GM12865 (cell line): Measurements from ENCODE around the gene C4orf51.

Experiments
- DNase-seq: peaks from one replicate; pipeline ENCODE4 v3.0.0; 2010; ENCODE audit warnings: low read depth
- H3K4me3 ChIP-seq: 2 replicates; pipeline ENCODE4 v1.5.1; 2011; ENCODE audit warnings: mild to moderate bottlenecking, low read depth, low read length, control low read depth
- TF ChIP-seq, protein P1 (sequence below): IDR thresholded peaks from 2 replicates; pipeline ENCODE4 v1.5.1; 2011; ENCODE audit warnings: low read length, control low read depth, low read depth, inconsistent platforms; ENCODE audit not compliant: insufficient read depth; ENCODE audit errors: missing control alignments

Gene C4orf51

DNA sequence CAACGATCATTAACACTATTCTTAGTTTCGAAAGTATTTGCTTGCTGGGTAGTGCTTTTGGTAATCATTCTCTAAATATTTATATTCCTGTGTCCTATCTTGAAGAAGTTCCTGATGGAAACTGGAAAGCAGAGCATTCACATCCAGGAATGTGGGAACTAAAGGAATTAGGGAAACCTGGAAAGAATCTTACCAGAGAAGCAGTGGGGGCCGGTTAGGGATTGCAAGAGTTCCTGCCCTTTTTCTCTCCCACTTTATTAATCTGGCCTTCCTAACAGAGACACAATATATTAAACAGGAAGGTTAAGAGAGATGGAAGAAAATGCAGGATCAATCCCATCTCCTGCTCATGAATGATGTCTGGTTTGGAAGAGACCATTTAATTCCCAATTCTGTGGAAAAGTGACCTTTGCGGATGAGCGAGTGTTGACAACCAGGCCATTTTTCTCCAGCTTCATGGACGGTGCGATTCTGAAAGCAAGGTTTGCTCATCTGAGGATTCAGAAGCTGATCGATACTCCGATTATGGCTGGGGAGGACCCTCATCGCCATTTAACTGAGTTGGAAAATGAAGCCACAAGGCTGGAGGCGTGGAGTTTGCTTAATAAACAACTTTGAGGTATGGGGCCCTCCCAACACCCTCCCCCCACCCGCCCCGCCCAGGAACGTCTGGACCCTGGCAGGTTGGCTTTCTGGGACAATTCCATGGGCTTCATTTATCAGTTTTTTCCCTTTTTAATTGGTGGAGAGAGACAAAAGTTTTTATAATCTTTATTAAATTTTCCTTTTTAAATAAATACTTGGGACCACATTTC is 52.3 kb downstream of the C4orf51 start:
- TF ChIP-seq, protein P1, sequence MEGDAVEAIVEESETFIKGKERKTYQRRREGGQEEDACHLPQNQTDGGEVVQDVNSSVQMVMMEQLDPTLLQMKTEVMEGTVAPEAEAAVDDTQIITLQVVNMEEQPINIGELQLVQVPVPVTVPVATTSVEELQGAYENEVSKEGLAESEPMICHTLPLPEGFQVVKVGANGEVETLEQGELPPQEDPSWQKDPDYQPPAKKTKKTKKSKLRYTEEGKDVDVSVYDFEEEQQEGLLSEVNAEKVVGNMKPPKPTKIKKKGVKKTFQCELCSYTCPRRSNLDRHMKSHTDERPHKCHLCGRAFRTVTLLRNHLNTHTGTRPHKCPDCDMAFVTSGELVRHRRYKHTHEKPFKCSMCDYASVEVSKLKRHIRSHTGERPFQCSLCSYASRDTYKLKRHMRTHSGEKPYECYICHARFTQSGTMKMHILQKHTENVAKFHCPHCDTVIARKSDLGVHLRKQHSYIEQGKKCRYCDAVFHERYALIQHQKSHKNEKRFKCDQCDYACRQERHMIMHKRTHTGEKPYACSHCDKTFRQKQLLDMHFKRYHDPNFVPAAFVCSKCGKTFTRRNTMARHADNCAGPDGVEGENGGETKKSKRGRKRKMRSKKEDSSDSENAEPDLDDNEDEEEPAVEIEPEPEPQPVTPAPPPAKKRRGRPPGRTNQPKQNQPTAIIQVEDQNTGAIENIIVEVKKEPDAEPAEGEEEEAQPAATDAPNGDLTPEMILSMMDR, result no peak
- DNase-seq, result no peak
- peak overlapping the region; percentile 91 for H3K4me3 ChIP-seq

DNA sequence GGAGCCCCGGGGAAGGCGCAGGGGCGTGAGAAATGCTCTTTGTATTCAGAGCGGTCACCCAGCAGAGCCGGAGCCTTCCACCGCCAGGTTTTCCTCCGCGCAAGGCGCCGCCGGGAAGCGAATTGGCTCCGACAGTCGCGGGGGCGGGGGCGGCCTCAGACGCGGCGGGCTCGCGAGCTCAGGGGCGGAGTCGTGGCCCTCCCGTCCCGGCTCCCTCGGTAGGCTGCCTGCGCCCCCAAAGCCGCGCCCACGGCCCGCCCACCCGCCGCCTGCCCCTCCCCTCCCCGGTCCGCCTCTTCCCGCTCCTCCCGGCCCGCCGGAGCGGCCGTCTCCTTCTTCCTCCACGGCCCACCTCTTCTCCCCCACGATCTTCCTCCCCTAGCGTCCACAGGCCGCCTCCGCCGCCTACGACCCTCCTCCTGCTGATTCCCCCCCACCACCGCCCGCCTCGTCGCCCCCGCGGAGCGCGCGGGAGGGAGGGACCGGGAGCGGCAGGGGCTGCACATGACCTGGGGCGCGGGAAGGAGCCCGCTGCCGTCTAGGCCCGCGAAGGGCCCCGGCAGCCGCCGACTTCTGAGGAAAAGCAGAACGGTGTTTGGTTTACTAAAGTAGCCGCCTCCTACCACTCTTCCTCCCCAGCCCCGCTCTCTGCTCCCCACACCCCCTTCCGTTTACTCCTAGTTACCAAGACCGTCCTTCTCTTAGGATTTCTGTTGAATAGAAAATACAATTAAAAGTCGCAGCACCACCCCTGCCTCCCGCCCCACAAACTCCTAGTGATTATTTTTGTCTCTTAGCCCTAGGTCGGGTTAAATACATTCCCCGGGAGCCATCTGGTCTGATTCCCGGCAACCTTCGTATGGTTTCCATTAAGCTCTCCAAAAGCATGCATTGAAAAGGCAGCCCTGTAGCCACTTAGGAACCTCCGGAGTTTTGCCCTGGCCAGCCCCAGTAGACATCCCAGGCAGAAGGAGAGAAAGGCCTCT is 53.2 kb downstream of the C4orf51 start:
- TF ChIP-seq, protein P1, result no peak
- peak overlapping the region; percentile 91 for H3K4me3 ChIP-seq
- DNase-seq, result peak; percentile 89

DNA sequence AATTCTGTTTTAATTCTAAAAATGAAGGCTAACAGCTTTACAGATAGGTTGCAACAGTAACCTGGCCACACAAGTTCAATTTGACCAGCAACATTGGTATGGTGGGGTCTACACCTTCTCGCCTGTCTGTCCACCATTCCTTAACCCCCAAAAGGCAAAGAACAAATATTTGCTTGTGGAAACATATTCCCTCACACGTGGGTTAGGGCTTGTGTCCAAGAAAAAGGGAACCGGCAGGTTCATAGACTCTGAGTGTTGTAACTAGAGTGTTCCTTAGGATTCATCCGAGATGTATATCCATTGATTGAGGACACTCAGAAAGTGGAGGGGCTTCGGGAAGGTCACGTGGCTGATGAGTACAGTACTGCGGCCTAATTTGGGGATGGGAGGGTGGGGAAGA is 54.1 kb downstream of the C4orf51 start:
- TF ChIP-seq, protein P1, result no peak
- no peak for DNase-seq
- no peak overlapping the region for H3K4me3 ChIP-seq

DNA sequence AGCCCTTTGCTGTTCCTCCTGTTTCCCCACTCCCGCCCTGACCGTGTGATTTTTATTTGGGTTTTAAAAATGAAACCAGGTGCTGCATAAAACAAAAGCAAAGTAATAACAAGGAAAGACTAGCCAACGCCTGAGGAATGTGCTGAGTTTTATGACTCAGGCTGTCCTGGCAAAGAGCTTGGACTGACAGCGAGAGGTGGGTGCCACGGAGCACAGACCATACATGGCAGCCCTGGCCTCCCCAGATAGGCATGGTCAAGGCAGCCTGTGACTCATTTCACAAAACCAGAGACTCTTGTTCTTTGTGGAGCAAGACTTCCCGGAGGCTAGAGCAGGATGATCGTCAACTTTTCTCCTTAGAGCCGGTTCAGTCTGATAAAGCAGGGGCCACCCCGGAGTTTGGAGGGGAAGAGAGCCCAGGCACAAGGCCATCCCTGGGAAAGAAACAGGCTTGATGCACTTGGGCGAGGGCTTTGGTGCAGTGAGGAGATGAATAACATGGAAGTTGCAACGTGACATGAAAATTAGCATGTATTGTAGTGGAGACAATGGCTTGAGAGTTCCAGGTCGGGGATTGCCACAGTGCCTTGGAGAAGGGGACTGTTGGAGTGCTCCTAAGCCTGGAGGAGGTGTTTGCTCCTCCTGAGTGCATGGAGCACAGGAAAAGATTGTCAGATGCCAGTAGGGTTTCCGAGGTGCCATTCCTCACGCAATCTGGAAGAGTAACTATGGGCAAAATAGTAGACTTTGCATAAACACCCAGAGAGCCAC is 54.8 kb downstream of the C4orf51 start:
- peak overlapping the region; percentile 17 for H3K4me3 ChIP-seq
- TF ChIP-seq, protein P1, result no peak
- DNase-seq, result peak; percentile 82

DNA sequence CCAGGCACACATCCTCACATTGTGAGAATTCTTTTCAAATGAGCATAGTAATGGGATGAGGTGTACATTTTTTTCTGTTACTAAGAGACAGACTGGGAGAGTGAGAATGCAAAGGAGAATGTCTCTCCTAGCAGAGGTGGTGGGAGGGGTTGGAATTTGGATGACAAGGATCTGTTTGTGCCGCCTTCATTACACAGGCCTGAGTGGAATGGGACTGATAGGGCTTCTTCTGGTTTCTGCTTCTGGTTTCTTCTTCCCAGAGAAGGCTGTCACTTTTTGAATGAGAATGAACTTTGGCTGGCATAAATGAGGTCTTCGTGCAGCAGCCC is 55.4 kb downstream of the C4orf51 start:
- H3K4me3 ChIP-seq, result no peak overlapping the region
- TF ChIP-seq, protein P1, result no peak
- DNase-seq, result no peak

DNA sequence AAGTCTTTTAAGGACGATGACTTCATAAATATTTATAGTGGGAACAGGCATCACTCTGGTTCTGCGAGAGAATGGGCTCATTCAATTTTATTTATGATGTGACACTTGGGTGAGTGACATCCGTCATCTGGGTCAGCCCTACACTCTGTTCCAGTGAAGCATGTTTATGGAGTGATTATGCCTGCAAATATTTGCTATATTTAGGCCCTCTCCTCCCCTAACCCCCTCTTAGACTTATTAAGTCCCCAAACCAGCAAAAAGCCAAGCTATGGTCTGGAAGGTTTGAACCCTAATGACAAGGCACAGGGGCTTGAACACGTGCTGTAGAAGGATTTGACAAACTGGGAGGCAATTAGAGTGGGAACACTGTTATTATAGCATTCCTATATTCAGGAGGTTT is 55.9 kb downstream of the C4orf51 start:
- DNase-seq, result no peak
- TF ChIP-seq, protein P1, result no peak
- H3K4me3 ChIP-seq, result no peak overlapping the region
